Skeletal muscle tissue (tissue), 4 donors: ENCODE results near the gene GLYATL1B. TPM values are rescaled to one million over a fixed set of nuclear protein-coding genes. Genes with fewer than 3 reads are reported as not detected.
A peak's percentile ranks its signal among the peaks of the same experiment; 100 is the strongest.
"Not testable (repeated sequence)": the region's sequence is repeated elsewhere in the genome, so short reads cannot be mapped to it uniquely, and the experiment has no call there.

Experiments
- H3K27ac ChIP-seq: one replicate; pipeline ENCODE4 v1.7.0; 2013; ENCODE audit warnings: mild to moderate bottlenecking, low read depth, low read length, inconsistent platforms
- H3K27me3 ChIP-seq, 3 donors: one replicate each; pipeline ENCODE4 v1.7.0; 2013; ENCODE audit warnings: low read length in 3 of 3; ENCODE audit not compliant: control insufficient read depth in 3 of 3, insufficient read depth in 3 of 3
- H3K36me3 ChIP-seq, 3 donors: one replicate each; pipeline ENCODE4 v1.7.0; 2013; ENCODE audit warnings: low read length in 3 of 3; ENCODE audit not compliant: control insufficient read depth in 3 of 3, insufficient read depth in 3 of 3
- H3K4me1 ChIP-seq, 3 donors: one replicate each; pipeline ENCODE4 v1.7.0; 2013; ENCODE audit warnings: low read length in 3 of 3, mild to moderate bottlenecking in 3 of 3; ENCODE audit not compliant: control insufficient read depth in 3 of 3, insufficient read depth in 3 of 3
- H3K4me3 ChIP-seq, 3 donors: one replicate each; pipeline ENCODE4 v1.7.0; 2013; ENCODE audit warnings: low read length in 3 of 3
- H3K9ac ChIP-seq, 3 donors: one replicate each; pipeline ENCODE4 v1.7.0; 2013; ENCODE audit warnings: low read length in 3 of 3, mild to moderate bottlenecking in 3 of 3, moderate library complexity in 2 of 3, low read depth in 1 of 3
- H3K9me3 ChIP-seq, 3 donors: one replicate each; pipeline ENCODE4 v1.7.0; 2013; ENCODE audit warnings: low read length in 3 of 3; ENCODE audit not compliant: control insufficient read depth in 3 of 3
- total RNA-seq: library from RNA; depleted of rRNA; stranded (reverse); fragments of >200 nt; gene quantifications from one replicate; pipeline ENCODE4 v1.2.3, GENCODE V29; 2014
- donor health status: Osteomylitis.

GLYATL1B gene
- total RNA-seq, 1 donor from 2014 or later, result not detected

DNA sequence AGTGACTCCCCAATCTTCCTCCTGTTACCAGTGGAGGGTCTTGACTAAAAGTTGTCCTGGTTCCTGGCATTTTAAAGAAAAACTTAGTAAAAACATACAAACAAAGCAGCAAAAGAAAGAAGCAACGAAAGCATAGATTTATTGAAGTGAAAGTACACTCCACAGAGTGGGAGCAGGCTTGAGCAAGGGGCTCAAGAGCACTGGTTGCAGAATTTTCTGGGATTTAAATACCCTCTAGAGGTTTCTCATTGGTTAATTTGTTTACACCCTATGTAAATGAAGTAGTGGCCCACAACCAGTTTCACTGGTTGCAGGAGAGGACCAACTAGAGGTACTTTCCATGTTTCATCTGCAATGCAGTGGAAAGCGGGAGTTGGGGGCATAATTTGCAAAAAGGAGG, 31.7 kb downstream of the GLYATL1B start:
- no peak overlapping the region for H3K27ac ChIP-seq
- peaks cover 0 to 5% (median 4%) of the 10 kb centered on the region in 3 donors for H3K9me3 ChIP-seq
- H3K27me3 ChIP-seq, result no peaks in the 10 kb centered on the region
- no peaks in the 10 kb centered on the region for H3K36me3 ChIP-seq
- no peak overlapping the region for H3K4me3 ChIP-seq
- H3K9ac ChIP-seq, result no peak overlapping the region
- H3K4me1 ChIP-seq, result no peaks in the 10 kb centered on the region

DNA sequence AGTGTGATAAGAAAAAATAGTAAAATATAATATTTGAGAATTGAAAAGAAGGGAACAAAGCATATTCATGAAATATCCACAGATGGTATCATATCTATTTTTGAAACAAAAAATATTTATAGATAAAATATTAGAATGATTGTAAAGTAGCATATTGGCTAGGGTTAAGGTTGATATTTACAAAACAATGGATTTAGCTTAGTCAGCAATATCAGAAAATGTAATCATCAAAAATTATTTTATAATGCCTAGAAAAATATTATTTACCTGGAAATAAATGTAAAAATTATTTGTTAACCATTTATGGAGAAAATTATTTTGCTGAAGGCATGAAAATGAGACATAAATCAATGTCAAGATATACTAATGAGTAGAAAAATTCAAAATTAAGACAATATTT, 33.7 kb downstream of the GLYATL1B start:
- Histone ChIP-seq H3K4me3 (no peak overlapping the region), H3K36me3 (no peaks in the 10 kb centered on the region), H3K9ac (no peak overlapping the region), H3K4me1 (no peaks in the 10 kb centered on the region), H3K9me3 (peaks cover 0 to 5% (median 4%) of the 10 kb centered on the region in 3 donors), H3K27ac (no peak overlapping the region), H3K27me3 (no peaks in the 10 kb centered on the region)

DNA sequence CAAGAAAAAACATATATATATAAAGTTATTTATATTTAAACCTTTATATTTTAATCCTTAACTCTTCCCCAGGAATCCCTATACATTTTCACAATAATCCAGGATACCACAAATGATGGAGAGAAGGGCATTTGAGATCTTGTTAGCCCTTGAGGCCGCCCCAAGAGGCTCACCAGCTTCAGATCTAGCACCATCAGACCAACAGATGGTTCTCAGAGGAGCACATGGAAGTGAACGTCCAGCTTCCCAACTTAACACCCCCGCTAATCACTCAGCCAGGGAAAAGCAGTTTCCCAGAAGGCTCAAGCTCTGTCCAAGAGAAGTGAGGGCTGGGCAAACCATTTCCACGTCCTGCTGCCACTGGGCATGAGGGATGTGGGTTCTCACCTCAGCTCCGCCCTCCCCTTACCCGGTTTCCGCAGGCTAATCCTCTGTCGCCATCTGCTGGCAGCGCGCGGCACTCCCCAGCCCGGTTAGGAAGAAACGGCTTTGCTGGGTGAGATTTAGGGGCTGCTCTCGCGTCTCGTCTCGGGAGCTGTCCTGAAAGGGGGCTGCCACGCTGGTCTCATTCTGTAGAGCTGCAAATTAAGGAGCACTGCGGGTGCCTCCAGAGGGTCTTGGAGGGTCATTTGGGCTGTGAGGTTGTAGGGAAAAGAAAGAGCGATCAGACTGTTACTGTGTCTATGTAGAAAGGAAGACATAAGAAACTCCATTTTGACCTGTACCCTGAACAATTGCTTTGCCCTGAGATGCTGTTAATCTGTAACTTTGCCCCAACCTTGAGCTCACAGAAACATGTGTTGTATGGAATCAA, 49.7 kb downstream of the GLYATL1B start:
- H3K4me1 ChIP-seq, result peaks cover 0 to 6% (median 2%) of the 10 kb centered on the region in 3 donors
- H3K4me3 ChIP-seq, result peak overlapping the region; percentile 32 to 56 (median 35)
- H3K9me3 ChIP-seq, result no peaks in the 10 kb centered on the region
- H3K9ac ChIP-seq, result peak overlapping the region in 2 of 3 donors; percentile 56 to 61
- H3K27me3 ChIP-seq, result no peaks in the 10 kb centered on the region
- H3K27ac ChIP-seq, result no peak overlapping the region
- peaks cover 0 to 2% (median 0%) of the 10 kb centered on the region in 3 donors for H3K36me3 ChIP-seq

DNA sequence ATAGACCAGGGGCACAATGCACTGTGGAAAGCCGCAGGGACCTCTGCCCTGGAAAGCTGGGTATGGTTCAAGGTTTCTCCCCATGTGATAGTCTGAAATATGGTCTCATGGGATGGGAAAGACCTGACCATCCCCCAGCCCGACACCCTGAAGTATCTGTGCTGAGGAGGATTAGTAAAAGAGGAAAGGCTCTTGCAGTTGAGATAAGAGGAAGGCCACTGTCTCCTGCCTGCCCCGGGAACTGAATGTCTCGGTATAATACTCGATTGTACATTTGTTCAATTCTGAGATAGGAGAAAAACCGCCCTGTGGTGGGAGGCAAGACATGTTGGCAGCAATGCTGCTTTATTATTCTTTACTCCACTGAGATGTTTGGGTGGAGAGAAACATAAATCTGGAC, 50.4 kb downstream of the GLYATL1B start:
- not testable (repeated sequence) for H3K9me3 ChIP-seq, H3K27ac ChIP-seq, H3K4me1 ChIP-seq, H3K9ac ChIP-seq, H3K36me3 ChIP-seq, H3K4me3 ChIP-seq, H3K27me3 ChIP-seq

DNA sequence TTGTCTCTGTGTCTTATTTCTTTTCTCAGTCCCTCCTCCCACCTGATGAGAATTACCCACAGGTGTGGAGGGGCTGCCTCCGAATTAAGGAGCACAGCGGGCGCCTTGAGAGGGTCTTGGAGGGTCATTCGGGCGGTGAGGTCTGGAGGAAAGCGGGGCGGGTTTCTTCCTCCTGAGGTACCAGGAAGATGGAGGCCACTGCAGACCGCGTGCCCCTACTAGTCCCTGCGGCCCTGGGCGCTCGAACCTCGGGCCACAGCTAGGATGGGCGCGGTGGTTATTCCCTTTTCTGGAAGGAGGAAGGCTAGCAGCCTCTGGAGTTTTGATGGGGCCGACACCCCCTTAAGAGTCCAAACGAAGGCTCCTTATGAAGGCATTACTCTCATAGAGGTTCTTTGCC, 51.1 kb downstream of the GLYATL1B start:
- Histone ChIP-seq H3K36me3 (no peaks in the 10 kb centered on the region), H3K27me3 (no peaks in the 10 kb centered on the region), H3K9me3 (no peaks in the 10 kb centered on the region), H3K27ac (no peak overlapping the region), H3K4me3 (no peak overlapping the region), H3K4me1 (peaks cover 2 to 9% (median 4%) of the 10 kb centered on the region in 3 donors), H3K9ac (no peak overlapping the region)

DNA sequence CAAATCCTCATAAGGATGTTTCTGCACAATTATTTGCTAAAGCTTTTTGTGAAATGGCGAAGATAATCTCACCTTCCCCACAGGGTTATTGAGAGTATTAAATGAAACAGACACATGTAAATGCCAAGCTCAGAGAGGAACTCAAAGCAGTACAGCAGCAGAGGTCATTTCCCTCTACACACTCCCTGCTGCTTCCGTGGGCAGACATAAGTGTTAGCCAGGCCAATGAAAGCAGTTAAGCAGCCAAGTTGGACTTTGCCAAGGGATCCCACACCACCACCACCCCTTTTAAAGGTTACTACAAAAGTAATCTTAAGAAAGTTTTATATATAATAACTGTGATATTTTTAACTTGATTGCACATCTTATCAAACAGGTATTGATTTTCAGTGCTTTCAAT, 52.5 kb downstream of the GLYATL1B start:
- Histone ChIP-seq H3K9ac (no peak overlapping the region), H3K9me3 (no peaks in the 10 kb centered on the region), H3K4me3 (no peak overlapping the region), H3K4me1 (peaks cover 4 to 15% (median 12%) of the 10 kb centered on the region in 3 donors), H3K27ac (no peak overlapping the region), H3K36me3 (no peaks in the 10 kb centered on the region), H3K27me3 (no peaks in the 10 kb centered on the region)

DNA sequence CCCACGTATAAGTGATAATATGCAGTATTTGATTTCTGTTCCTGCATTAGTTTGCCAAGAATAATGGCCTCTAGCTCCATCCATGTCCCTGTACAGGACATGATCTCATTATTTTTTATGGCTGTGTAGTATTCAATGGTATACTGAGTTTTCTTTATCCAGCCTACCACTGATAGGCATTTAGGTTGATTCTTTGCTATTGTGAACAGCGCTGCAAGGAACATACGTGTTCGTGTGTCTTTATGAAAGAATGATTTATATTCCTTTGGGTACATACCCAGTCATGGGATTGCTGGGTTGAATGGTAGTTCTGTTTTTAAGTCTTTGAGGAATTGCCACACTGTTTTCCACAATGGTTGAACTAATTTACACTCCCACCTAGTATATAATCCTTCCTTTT, 55.1 kb downstream of the GLYATL1B start:
- Histone ChIP-seq H3K4me3 (no peak overlapping the region), H3K36me3 (no peaks in the 10 kb centered on the region), H3K27me3 (no peaks in the 10 kb centered on the region), H3K4me1 (peaks cover 9 to 34% (median 24%) of the 10 kb centered on the region in 3 donors), H3K9me3 (no peaks in the 10 kb centered on the region), H3K9ac (no peak overlapping the region), H3K27ac (no peak overlapping the region)

DNA sequence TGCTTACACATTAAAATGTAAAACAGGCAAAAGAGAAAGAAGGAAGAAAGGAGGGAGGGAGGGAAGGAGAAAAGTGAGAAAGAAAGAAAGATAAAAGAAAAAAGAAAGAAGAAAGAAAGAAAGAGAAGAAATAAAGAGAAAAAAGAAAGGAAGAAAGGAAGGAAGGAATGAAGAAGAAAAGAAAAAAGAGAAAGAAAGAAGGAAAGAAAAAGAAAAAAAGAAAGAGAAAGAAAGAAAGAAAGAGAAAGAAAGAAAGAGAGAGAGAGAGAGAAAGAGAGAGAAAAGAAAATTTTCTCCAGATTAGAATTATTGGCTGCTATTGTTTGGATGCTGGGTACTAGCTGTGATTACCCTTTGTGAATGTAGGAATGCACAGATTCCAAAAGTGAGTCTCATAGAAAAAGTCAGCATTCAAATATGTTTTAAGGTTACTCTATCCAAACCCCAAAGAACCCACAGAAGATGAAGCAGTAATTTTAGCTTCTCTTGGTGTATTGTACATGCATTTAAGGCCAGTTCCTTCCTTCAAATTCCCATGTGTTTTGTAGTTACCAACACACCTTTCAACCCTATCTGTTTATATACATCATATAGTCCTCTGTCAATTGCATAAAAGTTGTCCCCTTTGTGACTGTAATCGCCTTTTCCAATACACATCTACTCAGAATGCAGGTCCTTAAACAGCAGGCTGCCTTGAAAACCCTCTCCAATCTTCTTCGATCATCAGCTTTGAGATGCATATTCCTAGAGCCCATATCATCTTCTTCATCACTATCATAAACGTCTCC, 55.8 kb downstream of the GLYATL1B start:
- Histone ChIP-seq H3K4me1 (peaks cover 9 to 34% (median 24%) of the 10 kb centered on the region in 3 donors), H3K4me3 (peak overlapping the region; percentile 76 to 94 (median 89)), H3K36me3 (no peaks in the 10 kb centered on the region), H3K9me3 (no peaks in the 10 kb centered on the region), H3K9ac (peak overlapping the region; percentile 83 to 90 (median 90)), H3K27ac (peak overlapping the region; percentile 87), H3K27me3 (no peaks in the 10 kb centered on the region)

DNA sequence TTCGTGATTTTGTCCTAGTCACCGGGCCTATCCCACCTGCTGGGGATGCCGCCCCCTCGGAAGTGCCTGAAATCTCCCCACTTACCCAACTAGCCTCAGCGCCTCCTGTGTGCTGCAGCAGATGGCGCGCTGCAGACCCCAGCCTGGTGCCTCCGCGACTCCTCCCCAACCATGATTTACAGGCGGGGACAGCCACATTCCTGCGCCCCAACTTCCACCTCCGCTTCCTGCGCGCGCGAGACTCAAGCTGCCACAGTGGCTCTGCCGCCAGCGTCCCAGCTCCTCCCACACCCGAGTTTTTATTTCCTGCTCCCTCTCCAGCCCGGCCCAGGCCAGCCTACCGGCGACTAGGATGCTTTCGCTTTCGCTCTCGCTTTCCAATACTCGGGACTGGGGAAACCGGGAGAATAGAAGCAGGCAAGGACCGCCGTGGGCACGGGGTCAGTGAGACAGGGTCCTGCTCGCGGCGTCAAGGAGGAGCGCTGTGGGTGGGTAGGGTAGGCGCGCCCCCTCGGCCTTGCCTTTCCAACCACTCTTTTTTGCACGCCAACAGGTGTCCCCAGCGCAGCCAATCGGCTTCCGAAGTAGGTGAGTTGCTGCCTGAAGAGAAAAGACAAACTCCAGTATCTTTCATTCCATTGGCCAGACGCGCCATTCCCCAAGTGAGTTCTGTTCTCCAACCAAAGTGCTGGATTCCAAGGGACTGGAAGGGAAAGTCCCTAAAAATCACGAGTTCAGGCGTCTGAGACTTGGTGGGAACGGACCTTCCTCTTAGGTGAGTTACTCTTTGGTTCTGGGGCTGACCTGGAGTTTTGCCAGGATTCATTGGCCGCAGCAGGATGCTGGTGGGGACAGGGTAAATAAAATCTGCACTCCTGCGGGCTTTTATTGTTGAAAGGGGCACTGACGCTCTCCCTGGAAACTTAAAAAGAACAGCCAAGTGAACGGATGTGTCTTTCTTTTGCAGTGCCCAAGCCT, 56.7 kb downstream of the GLYATL1B start, which contains the start of gene FAM111A:
FAM111A (plus strand) TSS at position 327 of the 978 bp plus-strand sequence. CDS start 6,017 bp downstream, outside the sequence.
- Histone ChIP-seq H3K9me3 (no peaks in the 10 kb centered on the region), H3K27me3 (no peaks in the 10 kb centered on the region), H3K4me1 (peaks cover 9 to 34% (median 24%) of the 10 kb centered on the region in 3 donors), H3K4me3 (peak within 1 kb of the TSS; percentile 76 to 94 (median 89)), H3K9ac (peak within 1 kb of the TSS; percentile 83 to 90 (median 90)), H3K36me3 (no peaks in the 10 kb centered on the region), H3K27ac (peak within 1 kb of the TSS; percentile 87)
